MM.1S (cell line): ENCODE data around the gene MAP3K7CL.

ENCODE experiments used
- CTCF ChIP-seq: fragments of 300-600 bp; sonication (generic); IDR thresholded peaks from 2 replicates; pipeline ENCODE4 v1.5.1; 2016; ENCODE audit warnings: antibody characterized with exemption, low read length, mixed read lengths
- EZH2 ChIP-seq: fragments of 300-600 bp; sonication (generic); optimal IDR thresholded peaks from 2 replicates; pipeline ENCODE3; 2017; ENCODE audit warnings: low read depth, mild to moderate bottlenecking, antibody characterized with exemption, low read length, mixed read lengths

- no peak for TF ChIP-seq CTCF
- TF ChIP-seq EZH2: no peak
These were observed 55.2 kb downstream of the MAP3K7CL start for GRCh38 chr21:29185633-29186032.
